HG03354 (cell line): ENCODE data around the gene NCAM1.

ENCODE experiments used
- ATAC-seq: cut with Tn5 transposase; IDR thresholded peaks from one replicate; pipeline ENCODE4 v1.9.1; 2021; ENCODE audit warnings: mild to moderate bottlenecking; ENCODE audit not compliant: unreplicated experiment, poor library complexity, severe bottlenecking

The NCAM1 gene

DNA sequence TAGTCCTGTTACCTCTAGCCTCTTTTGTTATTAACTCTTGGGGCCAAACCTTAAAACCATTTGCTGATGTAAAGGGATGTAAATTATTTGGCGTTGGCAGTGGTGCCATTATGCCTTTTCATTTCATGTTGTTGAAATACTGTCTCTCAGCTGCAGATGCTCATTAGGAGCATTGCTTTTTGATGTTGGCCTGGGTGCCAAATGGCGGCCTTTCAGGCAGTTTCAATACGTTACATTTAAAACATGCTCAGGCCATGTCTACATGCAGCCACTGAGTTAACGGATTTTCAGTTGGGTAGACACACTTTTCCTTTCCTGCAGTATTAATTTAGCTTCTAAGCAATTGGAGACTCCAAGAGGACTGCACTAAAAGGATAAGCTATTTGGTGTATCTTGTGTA lies 5.3 kb downstream of the NCAM1 start:
- no peak for ATAC-seq

DNA sequence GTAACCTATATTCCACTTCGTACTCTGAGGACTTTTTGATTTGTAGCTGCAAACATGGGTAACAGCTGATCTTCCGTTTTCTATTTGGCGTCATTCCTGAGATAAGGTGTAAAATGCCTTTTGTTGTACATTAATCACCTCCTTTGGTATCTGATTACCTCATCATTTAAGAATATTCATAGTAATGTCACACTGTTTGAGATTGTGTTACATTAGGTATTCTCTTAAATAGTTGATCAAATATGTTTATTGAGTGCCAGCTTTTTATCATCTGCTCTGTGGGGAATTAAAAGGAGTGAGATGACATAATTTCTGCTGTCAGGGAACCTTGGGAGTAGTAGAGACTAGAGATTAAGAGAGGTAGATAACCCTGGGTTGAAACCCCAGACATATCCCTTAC lies 5.9 kb downstream of the NCAM1 start:
- ATAC-seq, result no peak

- ATAC-seq, result no peak
These were observed 7.9 kb downstream of the NCAM1 start for GRCh38 chr11:112968941-112969713.

DNA sequence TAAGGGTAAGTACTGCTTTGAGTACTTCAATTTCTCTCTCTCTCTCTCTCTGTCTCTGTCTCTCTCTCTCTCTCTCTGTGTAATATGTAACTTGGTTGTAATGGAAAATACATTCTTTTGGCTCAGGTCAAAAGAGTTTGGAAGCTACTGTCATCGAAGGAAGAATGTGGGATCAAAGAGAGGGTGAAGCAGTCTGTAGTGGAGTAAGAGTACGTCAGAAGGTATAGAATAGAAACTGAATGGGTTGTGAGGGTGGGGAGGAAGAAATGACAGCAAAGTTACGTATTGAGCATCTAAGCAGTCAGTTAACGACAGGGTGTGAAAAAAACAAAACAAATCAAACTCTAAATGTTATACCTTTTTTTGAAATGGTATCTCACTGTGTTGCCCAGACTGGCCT lies 10.0 kb downstream of the NCAM1 start:
- ATAC-seq, result no peak

GRCh38 chr11:112971827-112972226 lies 10.6 kb downstream of the NCAM1 start:
- ATAC-seq, result no peak

DNA sequence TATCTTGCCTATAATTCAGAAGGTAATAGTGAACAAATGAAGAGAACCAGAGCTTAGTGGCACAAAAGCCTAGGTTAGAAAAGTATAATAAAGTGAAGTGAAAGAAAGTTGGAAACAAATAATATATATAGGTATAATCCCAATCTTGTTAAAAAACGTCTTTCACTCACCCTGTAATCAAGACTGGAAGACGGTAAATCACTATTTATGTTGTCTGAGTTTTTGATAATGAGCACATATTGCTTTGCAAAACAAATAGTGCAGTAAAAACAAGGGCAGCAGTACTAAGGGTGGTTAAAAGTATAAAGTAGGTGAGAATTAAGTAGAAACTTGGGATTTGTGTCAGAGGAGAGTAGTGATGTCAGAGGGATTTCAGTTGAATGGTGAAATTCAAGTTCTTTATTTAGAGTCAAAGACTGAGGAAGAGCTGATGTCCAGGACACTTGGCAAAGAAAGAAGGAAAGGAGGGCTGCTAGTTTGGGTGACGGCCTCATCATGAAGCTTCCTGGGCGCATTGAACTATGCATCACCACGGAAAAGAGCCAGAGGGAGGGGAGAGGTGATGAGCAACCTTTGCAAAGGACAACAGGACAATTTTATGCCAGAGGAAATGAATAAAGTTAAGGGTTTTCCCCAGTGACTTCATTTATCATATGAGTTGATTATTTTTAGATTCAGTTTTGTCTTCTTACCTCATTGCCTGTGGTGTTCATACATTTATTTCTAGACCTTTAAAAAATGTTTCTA lies 11.4 kb downstream of the NCAM1 start:
- ATAC-seq, result no peak

DNA sequence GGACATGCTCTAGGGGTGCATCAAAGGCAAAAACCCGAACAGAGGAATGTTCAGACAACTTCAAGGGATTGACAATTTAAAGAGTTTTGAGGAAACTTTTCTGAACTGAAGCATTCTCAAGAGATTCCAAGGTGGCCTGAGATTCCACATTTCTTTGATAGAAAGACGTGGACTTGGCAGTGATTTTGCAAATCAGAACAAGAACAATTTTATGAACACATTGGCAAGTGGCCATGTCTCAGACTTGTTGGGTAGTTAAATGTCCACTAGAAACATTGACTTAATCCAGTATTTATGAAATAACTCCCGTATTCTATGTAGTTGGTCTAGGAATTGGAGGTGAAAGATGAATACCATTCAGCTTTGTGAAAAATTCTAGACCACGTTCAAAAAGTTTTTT lies 13.8 kb downstream of the NCAM1 start:
- no peak for ATAC-seq

GRCh38 chr11:112975493-112975892 lies 14.3 kb downstream of the NCAM1 start:
- ATAC-seq, result no peak

- ATAC-seq, result no peak
These were observed 16.5 kb downstream of the NCAM1 start for GRCh38 chr11:112977755-112978154.

GRCh38 chr11:112983887-112984286 lies 22.7 kb downstream of the NCAM1 start:
- no peak for ATAC-seq

GRCh38 chr11:112989198-112989597 lies 28.0 kb downstream of the NCAM1 start:
- no peak for ATAC-seq

GRCh38 chr11:112993808-112994207 lies 32.6 kb downstream of the NCAM1 start:
- ATAC-seq, result no peak

DNA sequence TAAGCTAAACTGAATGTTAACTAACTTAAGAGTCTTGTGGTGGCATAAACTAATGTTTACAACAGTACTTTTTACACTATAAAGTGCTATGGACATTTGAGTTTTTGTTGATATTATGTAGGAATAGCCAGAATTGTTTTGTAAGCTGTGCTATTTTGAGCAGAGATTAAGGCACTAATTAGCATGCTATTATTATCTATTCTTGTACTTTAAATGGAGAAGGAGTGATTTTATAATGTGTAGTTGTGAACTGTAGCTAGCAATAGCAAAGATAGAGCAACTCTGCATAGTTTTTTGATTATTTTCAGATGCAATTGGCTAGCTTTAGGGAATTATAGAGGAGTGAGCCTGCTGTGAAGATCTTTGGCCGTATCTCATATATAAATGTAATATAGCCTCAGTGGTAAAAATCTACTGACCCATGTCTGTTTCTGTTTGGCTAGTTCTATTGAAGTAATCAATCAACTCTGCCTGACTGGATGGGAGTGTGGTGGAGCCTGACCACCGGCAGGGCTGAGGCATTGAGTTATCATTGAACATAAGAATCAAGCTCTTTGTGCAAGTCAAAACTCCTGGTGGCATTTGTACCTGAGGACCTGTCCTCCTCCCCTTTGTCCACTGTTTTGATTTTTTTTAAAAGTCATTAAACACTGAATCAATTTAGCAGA lies 34.3 kb downstream of the NCAM1 start:
- no peak for ATAC-seq

GRCh38 chr11:112996994-112997393 lies 35.8 kb downstream of the NCAM1 start:
- no peak for ATAC-seq

DNA sequence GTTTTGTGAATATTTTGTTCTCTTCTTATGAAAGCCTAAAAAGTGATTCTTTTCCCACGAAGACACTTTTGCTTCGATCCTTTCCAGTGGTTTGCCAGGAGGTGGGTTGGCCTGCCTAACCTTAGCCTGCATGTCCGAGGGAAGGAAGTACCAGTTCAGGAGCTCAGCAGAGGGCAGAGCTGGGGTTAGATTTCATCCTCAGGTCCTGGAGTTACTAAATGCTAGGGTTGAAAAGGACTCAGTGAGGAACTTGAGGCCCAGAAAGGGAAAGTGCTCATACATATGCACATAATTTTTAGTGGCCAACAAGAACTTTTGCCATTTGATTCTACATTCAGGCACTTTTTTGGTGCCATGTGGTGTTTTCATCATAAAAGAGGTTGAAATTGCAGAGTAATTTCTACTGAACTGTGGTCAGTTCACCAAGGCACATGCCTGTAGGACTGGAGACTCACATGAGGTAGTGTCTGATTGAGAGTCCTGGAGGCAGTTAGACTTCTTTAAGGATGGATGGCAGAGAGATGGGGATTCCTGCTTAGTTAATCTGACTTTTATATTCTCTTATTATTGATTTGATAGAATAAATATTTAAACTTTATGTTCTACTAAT lies 36.7 kb downstream of the NCAM1 start:
- no peak for ATAC-seq

- no peak for ATAC-seq
These were observed 38.3 kb downstream of the NCAM1 start for GRCh38 chr11:112999520-112999919.

DNA sequence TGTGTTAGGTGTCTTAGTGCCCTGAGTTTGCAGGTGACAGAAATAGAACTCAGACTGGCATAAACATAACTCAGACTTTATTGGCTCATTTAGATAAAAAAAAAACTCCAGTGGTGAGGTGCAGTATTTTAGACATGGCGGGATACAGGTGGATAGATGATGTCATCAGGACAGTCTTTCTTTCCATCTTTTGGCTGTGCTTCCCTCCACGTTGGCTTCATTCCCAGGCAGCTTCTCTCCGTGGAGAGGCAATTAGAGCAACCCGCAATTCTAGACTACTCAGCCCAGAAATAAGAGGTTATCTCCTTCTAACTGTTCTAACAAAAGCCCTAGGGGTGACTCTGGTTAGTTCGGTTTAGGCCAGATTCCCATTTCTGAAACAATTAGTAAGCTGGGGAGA lies 40.5 kb downstream of the NCAM1 start:
- ATAC-seq, result no peak

- ATAC-seq, result no peak
These were observed 45.8 kb downstream of the NCAM1 start for GRCh38 chr11:113006896-113007445.

DNA sequence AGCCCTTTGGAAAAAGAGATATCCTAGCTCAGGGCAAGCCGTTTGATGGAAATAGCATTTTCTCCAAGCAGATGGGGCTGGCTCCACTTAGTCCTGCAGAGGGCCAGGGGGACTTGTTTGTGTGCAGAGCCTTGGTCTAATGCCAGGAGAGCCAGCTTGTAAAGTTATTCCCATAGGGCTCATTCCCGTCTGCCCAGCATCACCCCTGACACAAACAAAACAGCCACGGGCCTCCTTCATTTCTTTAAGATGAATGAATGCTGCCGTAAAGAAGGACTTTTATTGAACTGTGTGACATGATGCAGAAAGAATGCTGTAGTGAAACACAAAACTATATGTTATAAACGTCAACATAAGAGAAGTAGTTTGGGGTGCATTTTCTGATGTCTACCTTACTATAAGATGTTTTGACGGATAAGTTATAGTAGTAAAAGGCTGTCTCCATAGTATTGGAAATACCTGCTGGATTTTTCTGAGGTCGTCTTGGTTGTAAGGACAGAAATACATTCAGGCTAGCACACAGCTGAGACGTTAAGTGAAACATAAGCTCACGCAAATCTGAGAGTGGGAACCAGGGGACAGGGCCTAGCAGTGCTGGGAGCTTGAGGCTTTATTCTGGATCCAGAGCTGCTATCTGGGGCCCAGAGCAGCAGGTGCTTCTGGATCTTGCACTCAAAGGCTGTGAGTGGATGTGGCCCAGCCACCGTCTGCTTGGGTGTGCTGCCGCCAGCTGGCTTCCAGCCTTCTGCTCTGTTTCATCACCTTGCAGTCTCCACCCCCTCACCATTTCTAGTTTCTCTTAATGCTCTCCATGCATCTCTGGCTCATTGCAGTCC lies 53.3 kb downstream of the NCAM1 start:
- ATAC-seq, result no peak
